SU-DHL-6 (cell line): ENCODE data around the gene VWA5B1.

Experiments used
- CTCF ChIP-seq: fragments of 200-600 bp; sonication (generic); IDR thresholded peaks from one replicate; pipeline ENCODE4 v1.5.1; 2017; ENCODE audit warnings: antibody characterized with exemption, mild to moderate bottlenecking, low read length, moderate library complexity; ENCODE audit not compliant: insufficient read depth, poor library complexity, severe bottlenecking
- EZH2phosphoT487 ChIP-seq: fragments of 200-600 bp; sonication (generic), shearing (Covaris generic); conservative IDR thresholded peaks from 2 replicates; pipeline ENCODE4 v1.6.1; 2018; ENCODE audit warnings: mild to moderate bottlenecking, antibody characterized with exemption, low read length, moderate library complexity, mixed read lengths

DNA sequence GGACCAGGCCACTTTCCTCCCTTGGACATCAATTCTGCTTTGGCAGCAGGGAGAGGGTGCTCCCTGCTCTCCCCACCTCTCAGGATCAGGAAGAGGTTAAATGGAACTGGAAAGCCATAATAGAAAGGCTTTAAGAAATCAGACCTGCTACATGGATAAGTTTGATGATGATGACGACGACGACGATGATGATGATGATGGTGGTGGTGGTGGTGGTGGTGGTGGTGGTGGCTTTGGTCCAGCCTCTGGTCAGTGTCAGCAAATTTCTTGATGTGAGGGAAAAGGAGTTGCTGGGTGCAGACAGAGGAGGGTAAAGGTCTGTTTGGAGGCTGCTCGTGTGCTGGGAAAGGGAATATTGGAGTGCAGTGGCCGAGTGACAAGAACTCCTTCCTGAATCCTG is 36.8 kb downstream of the VWA5B1 start:
- TF ChIP-seq CTCF = no peak
- TF ChIP-seq EZH2phosphoT487 = no peak
